ENCODE data around the gene AFF3. TPM values are rescaled to one million over a fixed set of nuclear protein-coding genes. Genes with fewer than 3 reads are reported as not detected.

The AFF3 gene
- total and polyA plus RNA-seq, 2 of the 8 experiments (the other 6 are each of a cell fraction or from before 2014, with no cell fraction given): 0.27 to 3.0 TPM

DNA sequence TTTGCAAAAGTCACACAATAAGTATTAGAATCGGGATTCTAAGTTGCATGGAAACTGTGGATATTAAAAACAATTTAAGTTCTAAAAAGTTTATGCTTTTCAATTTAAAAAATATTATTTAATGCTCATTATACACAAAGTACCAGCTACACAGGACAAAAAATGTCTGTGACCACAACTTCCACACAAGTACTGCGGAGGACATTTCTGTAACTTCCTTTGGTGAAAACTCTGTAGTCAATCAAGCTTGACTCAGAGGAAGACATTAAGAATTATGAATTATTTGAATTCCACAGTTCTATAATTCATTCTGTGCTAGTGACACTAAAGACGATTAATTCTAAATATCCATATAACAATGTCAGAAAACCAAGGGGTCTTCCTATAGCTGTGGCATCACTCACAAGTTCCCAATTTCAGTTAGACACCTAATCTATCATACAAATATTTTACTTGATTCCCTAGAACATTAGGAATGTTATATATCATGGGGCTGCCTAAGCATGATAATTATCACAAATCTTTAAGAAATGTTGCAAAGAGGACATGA lies 120.5 kb downstream of the AFF3 start:
- Histone ChIP-seq H3K27me3 (replicated peaks in 1 of 4; ENCODE audit: control insufficient read depth in 3 of 4, extremely low read depth in 1 of 4, insufficient read depth in 3 of 4, low read length in 3 of 4) (no peaks in the 10 kb centered on the region), H3K56ac (replicated peaks; ENCODE audit: insufficient read length, low read depth, low read length) (no peak overlapping the region), H2BK120ac (replicated peaks; ENCODE audit: low read depth, low read length) (no peak overlapping the region), H3K9me3 (ENCODE audit: insufficient read depth in 2 of 2, low read depth in 1 of 2, low read length in 1 of 2) (no peaks in the 10 kb centered on the region), H2AK5ac (ENCODE audit: low read depth, low read length) (no peak overlapping the region), H4K8ac (ENCODE audit: extremely low read depth, insufficient read depth, low read length) (no peak overlapping the region), H3K14ac (ENCODE audit: insufficient read length) (no peak overlapping the region), H4K20me1 (replicated peaks in 1 of 2; ENCODE audit: control insufficient read depth in 1 of 2, insufficient read depth in 2 of 2, low read length in 2 of 2) (peaks cover 0 to under 1% of the 10 kb centered on the region in 2 experiments), H2BK15ac (ENCODE audit: low read length) (no peak overlapping the region), H3K4me3 (ENCODE audit: extremely low read depth in 1 of 4, insufficient read depth in 2 of 4, low read depth in 3 of 4, low read length in 4 of 4) (no peak overlapping the region), H3K79me1 (ENCODE audit: low read depth, low read length) (no peaks in the 10 kb centered on the region), H3K27ac (ENCODE audit: low read depth, low read length) (no peak overlapping the region), H4K91ac (replicated peaks; ENCODE audit: insufficient read length, low read length) (no peak overlapping the region), H3K9ac (replicated peaks in 1 of 4; ENCODE audit: extremely low read depth in 1 of 4, low read depth in 3 of 4, low read length in 3 of 4) (no peak overlapping the region), H3K18ac (ENCODE audit: extremely low read depth, low read length) (no peak overlapping the region), H2BK12ac (ENCODE audit: low read depth, low read length) (no peak overlapping the region), H3K36me3 (ENCODE audit: control insufficient read depth in 2 of 4, insufficient read depth in 4 of 4, low read length in 3 of 4) (no peaks in the 10 kb centered on the region), H3K79me2 (ENCODE audit: control insufficient read depth in 1 of 2, insufficient read depth in 2 of 2, low read length in 2 of 2) (no peaks in the 10 kb centered on the region), H3K23ac (ENCODE audit: insufficient read length) (no peak overlapping the region), H2AFZ (ENCODE audit: low read length) (no peak overlapping the region), H4K5ac (ENCODE audit: insufficient read length, low read depth, low read length) (no peak overlapping the region), H3K23me2 (ENCODE audit: low read depth, low read length) (peaks cover 2% of the 10 kb centered on the region; the same call in 1 of the 2 replicates), H3K4me2 (ENCODE audit: insufficient read depth in 1 of 2, low read depth in 2 of 2, low read length in 2 of 2) (no peak overlapping the region), H3K4ac (replicated peaks; ENCODE audit: insufficient read length, low read depth, low read length) (no peak overlapping the region), H2BK5ac (ENCODE audit: low read depth, low read length) (no peak overlapping the region), H3K4me1 (replicated peaks in 1 of 4; ENCODE audit: control insufficient read depth in 3 of 4, insufficient read depth in 4 of 4, low read length in 3 of 4) (no peaks in the 10 kb centered on the region), H2BK20ac (ENCODE audit: low read length) (no peak overlapping the region)
- POLR2A ChIA-PET (ENCODE audit: partially characterized antibody): interaction anchor here (0.6 kb wide), 1 partner anchor 670 kb away, joined by 3 read pairs; no protein-coding TSS in a partner anchor
- 94% methylated on average over 3 of the region's 3 CpGs; no CpG with 5 or more reads in 1 of the 2 experiments for WGBS, 2 experiments (ENCODE audit: extremely low coverage in 1 of 2, insufficient coverage in 1 of 2, insufficient read length in 1 of 2, insufficient replicate concordance in 2 of 2, low coverage in 1 of 2, low lambda C conversion rate in 2 of 2, missing lambda C conversion rate in 1 of 2)
- CTCF ChIA-PET (ENCODE audit: partially characterized antibody): no interaction called here
- DNase-seq (ENCODE audit: low read depth in 1 of 2, low spot score in 2 of 2) (no peak), FAIRE-seq (no peak)
- TF ChIP-seq NRF1 (IDR thresholded peaks at IDR 0.05; ENCODE audit: low read depth, low read length): no peak
- no peak for TF ChIP-seq SAP30 (IDR thresholded peaks at IDR 0.05; ENCODE audit: insufficient read depth, insufficient replicate concordance, low read length)
- TF ChIP-seq, protein P1, sequence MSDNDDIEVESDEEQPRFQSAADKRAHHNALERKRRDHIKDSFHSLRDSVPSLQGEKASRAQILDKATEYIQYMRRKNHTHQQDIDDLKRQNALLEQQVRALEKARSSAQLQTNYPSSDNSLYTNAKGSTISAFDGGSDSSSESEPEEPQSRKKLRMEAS (IDR thresholded peaks at IDR 0.05): no peak
- TF ChIP-seq RXRA (IDR thresholded peaks at IDR 0.05; ENCODE audit: insufficient read depth, low read depth, low read length): no peak
- TF ChIP-seq POLR2A (IDR thresholded peaks at IDR 0.05; ENCODE audit: control extremely low read depth in 1 of 2, low read depth in 2 of 2, low read length in 2 of 2): no peak
- TF ChIP-seq HDAC2 (IDR thresholded peaks at IDR 0.05; ENCODE audit: borderline replicate concordance in 1 of 2, low read depth in 2 of 2, low read length in 2 of 2): no peak
- TF ChIP-seq ZNF274 (IDR thresholded peaks at IDR 0.05; ENCODE audit: borderline replicate concordance, extremely low read depth, low read length): no peak
